Thyroid gland (tissue), 4 donors: ENCODE results near the gene ABTB2.

ENCODE experiments used
- POLR2A ChIP-seq, 2 donors: fragments of 450-650 bp; IDR thresholded peaks; one replicate each; pipeline ENCODE4 v1.6.1; 2017; ENCODE audit warnings: antibody characterized with exemption in 2 of 2, mild to moderate bottlenecking in 2 of 2, moderate library complexity in 1 of 2
- TF ChIP-seq, protein P1 (sequence below), 6 experiments: fragments of 200-600 bp in 3 of 6; fragments of 450-650 bp in 3 of 6; sonication (generic) in 3 of 6; IDR thresholded peaks; one replicate each; pipeline ENCODE4 v1.5.1; 2016 to 2019; ENCODE audit warnings: antibody characterized with exemption in 6 of 6, mild to moderate bottlenecking in 2 of 6, inconsistent platforms in 1 of 6, moderate library complexity in 1 of 6

DNA sequence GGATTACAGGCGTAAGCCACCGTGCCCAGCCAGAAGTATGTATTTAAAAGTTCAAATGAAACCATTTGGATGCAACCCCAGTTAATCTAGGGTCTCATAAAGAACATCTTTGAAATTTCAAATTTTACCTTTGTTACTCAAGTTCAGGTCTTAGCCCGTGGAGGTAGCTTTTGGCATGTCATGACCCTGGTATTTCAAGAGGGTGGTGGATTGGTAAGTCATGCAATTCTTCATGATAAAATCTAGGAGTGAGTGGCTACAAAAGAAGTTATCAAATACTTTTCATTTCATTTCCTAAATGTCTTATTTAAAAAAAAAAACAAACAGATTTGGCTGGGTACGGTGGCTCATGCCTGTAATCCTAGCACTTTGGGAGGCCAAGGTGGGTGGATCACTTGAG, 80.6 kb downstream of the ABTB2 start:
- TF ChIP-seq, protein P1, sequence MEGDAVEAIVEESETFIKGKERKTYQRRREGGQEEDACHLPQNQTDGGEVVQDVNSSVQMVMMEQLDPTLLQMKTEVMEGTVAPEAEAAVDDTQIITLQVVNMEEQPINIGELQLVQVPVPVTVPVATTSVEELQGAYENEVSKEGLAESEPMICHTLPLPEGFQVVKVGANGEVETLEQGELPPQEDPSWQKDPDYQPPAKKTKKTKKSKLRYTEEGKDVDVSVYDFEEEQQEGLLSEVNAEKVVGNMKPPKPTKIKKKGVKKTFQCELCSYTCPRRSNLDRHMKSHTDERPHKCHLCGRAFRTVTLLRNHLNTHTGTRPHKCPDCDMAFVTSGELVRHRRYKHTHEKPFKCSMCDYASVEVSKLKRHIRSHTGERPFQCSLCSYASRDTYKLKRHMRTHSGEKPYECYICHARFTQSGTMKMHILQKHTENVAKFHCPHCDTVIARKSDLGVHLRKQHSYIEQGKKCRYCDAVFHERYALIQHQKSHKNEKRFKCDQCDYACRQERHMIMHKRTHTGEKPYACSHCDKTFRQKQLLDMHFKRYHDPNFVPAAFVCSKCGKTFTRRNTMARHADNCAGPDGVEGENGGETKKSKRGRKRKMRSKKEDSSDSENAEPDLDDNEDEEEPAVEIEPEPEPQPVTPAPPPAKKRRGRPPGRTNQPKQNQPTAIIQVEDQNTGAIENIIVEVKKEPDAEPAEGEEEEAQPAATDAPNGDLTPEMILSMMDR (IDR thresholded peaks at IDR 0.05) = no peak
- TF ChIP-seq POLR2A (IDR thresholded peaks at IDR 0.05) = no peak
